HepG2 (cell line): ENCODE results near the gene TGM1. TPM values are rescaled to one million over a fixed set of nuclear protein-coding genes. Genes with fewer than 3 reads are reported as not detected.
A peak's percentile ranks its signal among the peaks of the same experiment; 100 is the strongest.

Experiments used
- BRCA1 ChIP-seq: sonication (generic); formaldehyde crosslinking; IDR thresholded peaks from 2 replicates; pipeline ENCODE4 v1.4.0; 2020; ENCODE audit warnings: missing genetic modification reagents
- CENPT ChIP-seq: sonication (generic); formaldehyde crosslinking; IDR thresholded peaks from 2 replicates; pipeline ENCODE4 v1.8.0; 2022; ENCODE audit warnings: low read depth, mild to moderate bottlenecking, moderate library complexity, missing genetic modification reagents
- FOXM1 ChIP-seq: sonication (generic); formaldehyde crosslinking; IDR thresholded peaks from 2 replicates; pipeline ENCODE4 v1.5.0; 2020; ENCODE audit warnings: missing genetic modification reagents
- HOXA5 ChIP-seq: sonication (generic); formaldehyde crosslinking; IDR thresholded peaks from 2 replicates; pipeline ENCODE4 v1.4.0; 2020; ENCODE audit warnings: missing genetic modification reagents
- JARID2 ChIP-seq: sonication (generic); formaldehyde crosslinking; IDR thresholded peaks from 2 replicates; pipeline ENCODE4 v1.8.1; 2023; ENCODE audit warnings: missing genetic modification reagents, inconsistent platforms; ENCODE audit not compliant: insufficient replicate concordance
- KAT8 ChIP-seq: IDR thresholded peaks from 2 replicates; pipeline ENCODE4 v1.6.1; 2016; ENCODE audit warnings: missing genetic modification reagents, missing compliant biosample characterization
- KDM1A ChIP-seq: IDR thresholded peaks from 2 replicates; pipeline ENCODE4 v1.6.1; 2016; ENCODE audit warnings: missing compliant biosample characterization
- NCOA2 ChIP-seq: sonication (generic); formaldehyde crosslinking; IDR thresholded peaks from 2 replicates; pipeline ENCODE4 v1.8.0; 2022; ENCODE audit warnings: inconsistent platforms
- NR2F1 ChIP-seq, 2 experiments: fragments of 450-650 bp in 1 of 2; formaldehyde crosslinking in 1 of 2; IDR thresholded peaks; 2 replicates each; pipeline versions ENCODE4 v1.5.0 to v1.6.1; 2016 to 2020; ENCODE audit warnings: mild to moderate bottlenecking in 1 of 2, missing compliant biosample characterization in 1 of 2, missing genetic modification reagents in 1 of 2, moderate library complexity in 1 of 2
- PHB2 ChIP-seq: fragments of 450-650 bp; IDR thresholded peaks from 2 replicates; pipeline ENCODE4 v1.6.1; 2018; ENCODE audit not compliant: partially characterized antibody
- REPIN1 ChIP-seq: sonication (generic); formaldehyde crosslinking; IDR thresholded peaks from 2 replicates; pipeline ENCODE4 v1.8.0; 2022; ENCODE audit warnings: missing genetic modification reagents, low read depth, mild to moderate bottlenecking, borderline replicate concordance
- RXRA ChIP-seq: sonication (generic); formaldehyde crosslinking; IDR thresholded peaks from 2 replicates; pipeline ENCODE4 v1.5.1; 2020; ENCODE audit warnings: missing genetic modification reagents
- SMC3 ChIP-seq: IDR thresholded peaks from 2 replicates; pipeline ENCODE4 v1.6.1; 2011; ENCODE audit warnings: low read length, improper control_type of control experiment
- SP140L ChIP-seq: sonication (generic); formaldehyde crosslinking; IDR thresholded peaks from 2 replicates; pipeline ENCODE4 v1.4.0; 2020; ENCODE audit warnings: missing genetic modification reagents, borderline replicate concordance
- SP2 ChIP-seq: sonication (generic); formaldehyde crosslinking; IDR thresholded peaks from 2 replicates; pipeline ENCODE4 v1.5.1; 2020; ENCODE audit warnings: mild to moderate bottlenecking, missing genetic modification reagents
- ZIK1 ChIP-seq: sonication (generic); formaldehyde crosslinking; IDR thresholded peaks from 2 replicates; pipeline ENCODE4 v1.5.0; 2020; ENCODE audit warnings: mild to moderate bottlenecking, low read depth, missing genetic modification reagents, borderline replicate concordance
- ZMYM4 ChIP-seq: sonication (generic); formaldehyde crosslinking; IDR thresholded peaks from 2 replicates; pipeline ENCODE4 v1.8.1; 2023; ENCODE audit warnings: mild to moderate bottlenecking, missing genetic modification reagents
- ZNF225 ChIP-seq: sonication (generic); formaldehyde crosslinking; IDR thresholded peaks from 2 replicates; pipeline ENCODE4 v1.4.0; 2020; ENCODE audit warnings: mild to moderate bottlenecking, missing genetic modification reagents
- ZNF264 ChIP-seq: sonication (generic); formaldehyde crosslinking; IDR thresholded peaks from 2 replicates; pipeline ENCODE4 v1.4.0; 2020; ENCODE audit warnings: missing genetic modification reagents
- ZNF496 ChIP-seq: sonication (generic); formaldehyde crosslinking; IDR thresholded peaks from 2 replicates; pipeline ENCODE4 v1.8.1; 2023; ENCODE audit warnings: mild to moderate bottlenecking, moderate library complexity, missing genetic modification reagents; ENCODE audit not compliant: insufficient replicate concordance
- ZNF570 ChIP-seq: sonication (generic); formaldehyde crosslinking; IDR thresholded peaks from 2 replicates; pipeline ENCODE4 v1.4.0; 2020; ENCODE audit warnings: mild to moderate bottlenecking, missing genetic modification reagents, borderline replicate concordance
- polyA plus RNA-seq, 8 experiments: library from polyadenylated mRNA; depleted of rRNA in 3 of 8; stranded (reverse) in 7 of 8; unstranded in 1 of 8; fragments of >200 nt; fragmentation: Illumina TruSeq in 4 of 8; extraction: Trizol in 4 of 8; gene quantifications; 2 replicates each; pipeline versions ENCODE4 v1.2.1 to v1.2.3, GENCODE V29; 2011 to 2016; ENCODE audit warnings: low read depth in 4 of 8, missing spikeins in 1 of 8, mixed read lengths in 1 of 8; ENCODE audit not compliant: insufficient read depth in 1 of 8
- total RNA-seq, 5 experiments: library from RNA; depleted of rRNA; stranded (reverse); fragments of >200 nt; fragmentation: Illumina TruSeq; extraction: Trizol; gene quantifications; 2 replicates each; pipeline ENCODE4 v1.2.3, GENCODE V29; 2016; ENCODE audit warnings: low read depth in 1 of 5
- TF ChIP-seq, protein P1 (sequence below): sonication (generic); formaldehyde crosslinking; IDR thresholded peaks from 2 replicates; pipeline ENCODE4 v1.9.0; 2021; ENCODE audit warnings: missing genetic modification reagents, mild to moderate bottlenecking, borderline replicate concordance
- TF ChIP-seq, protein P2 (sequence below): sonication (generic); formaldehyde crosslinking; conservative IDR thresholded peaks from 2 replicates; pipeline ENCODE4 v1.5.0; 2020; ENCODE audit warnings: missing genetic modification reagents
- TF ChIP-seq, protein P3 (sequence below): sonication (generic); formaldehyde crosslinking; IDR thresholded peaks from 2 replicates; pipeline ENCODE4 v1.8.1; 2022; ENCODE audit warnings: mild to moderate bottlenecking, missing genetic modification reagents
- TF ChIP-seq, protein P4 (sequence below): sonication (generic); formaldehyde crosslinking; IDR thresholded peaks from 2 replicates; pipeline ENCODE4 v1.9.0; 2021; ENCODE audit warnings: missing genetic modification reagents, borderline replicate concordance

The TGM1 gene
- total and polyA plus RNA-seq, 2 of the 13 experiments (the other 11 are each of a cell fraction or from before 2014, with no cell fraction given): 3.2 to 10.6 TPM

DNA sequence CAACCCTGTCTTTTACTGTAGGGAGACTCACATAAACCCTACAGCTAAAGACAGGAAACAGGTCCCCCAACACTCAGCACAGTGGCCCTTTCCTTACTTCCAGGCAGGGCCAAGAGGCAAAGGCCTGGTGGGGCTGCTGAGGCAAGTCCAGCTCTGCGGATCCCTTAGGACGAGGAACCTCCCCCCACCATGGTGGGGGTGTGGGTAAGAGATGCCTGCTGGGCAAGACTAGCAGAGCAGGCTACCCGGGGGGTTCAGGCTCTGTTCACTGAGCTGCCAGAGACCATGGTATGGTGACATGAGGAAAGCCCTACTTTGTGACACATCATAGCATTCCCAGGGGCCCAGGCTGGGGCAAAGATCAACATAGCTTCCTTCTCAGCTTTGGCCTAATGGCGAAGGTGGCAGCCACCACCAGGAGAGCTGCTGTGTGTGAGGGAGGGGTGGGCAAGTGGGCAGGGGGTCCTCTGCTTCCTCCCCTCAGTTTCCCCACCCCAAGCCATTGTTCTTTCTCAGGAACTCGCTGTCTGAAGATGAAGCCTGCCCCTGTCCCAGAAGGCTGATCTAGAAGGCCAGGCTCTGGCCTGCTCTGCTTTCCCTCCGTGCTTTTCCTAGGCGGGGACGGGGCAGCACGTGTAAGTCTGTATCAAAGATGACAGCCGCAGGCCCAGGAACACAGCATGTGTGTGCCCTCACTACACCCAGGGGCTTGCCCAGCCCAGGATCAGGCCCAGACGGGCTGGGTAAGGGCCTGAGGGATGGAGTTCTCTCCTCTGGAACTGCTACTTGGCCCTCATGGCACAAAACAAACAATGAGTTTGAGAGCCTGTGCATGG lies 10.5 kb downstream of the TGM1 start (continued):
- TF ChIP-seq, protein P1, sequence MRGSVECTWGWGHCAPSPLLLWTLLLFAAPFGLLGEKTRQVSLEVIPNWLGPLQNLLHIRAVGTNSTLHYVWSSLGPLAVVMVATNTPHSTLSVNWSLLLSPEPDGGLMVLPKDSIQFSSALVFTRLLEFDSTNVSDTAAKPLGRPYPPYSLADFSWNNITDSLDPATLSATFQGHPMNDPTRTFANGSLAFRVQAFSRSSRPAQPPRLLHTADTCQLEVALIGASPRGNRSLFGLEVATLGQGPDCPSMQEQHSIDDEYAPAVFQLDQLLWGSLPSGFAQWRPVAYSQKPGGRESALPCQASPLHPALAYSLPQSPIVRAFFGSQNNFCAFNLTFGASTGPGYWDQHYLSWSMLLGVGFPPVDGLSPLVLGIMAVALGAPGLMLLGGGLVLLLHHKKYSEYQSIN (CRISPR knock-in tag): no peak
- no peak for TF ChIP-seq SP2 (CRISPR knock-in tag)
- TF ChIP-seq ZNF496 (CRISPR knock-in tag): no peak
- no peak for TF ChIP-seq FOXM1
- TF ChIP-seq KAT8: 0 out of 2 replicates have a peak, but pooled peaks have one; percentile 55
- TF ChIP-seq NCOA2: peak; percentile 51; the same call in 1 of the 2 replicates
- no peak for TF ChIP-seq SMC3
- TF ChIP-seq ZIK1 (CRISPR knock-in tag): peak; percentile 77; the same call in 1 of the 2 replicates
- no peak for TF ChIP-seq SP140L (CRISPR knock-in tag)
- no peak for TF ChIP-seq ZNF264 (CRISPR knock-in tag)
- TF ChIP-seq NR2F1 (CRISPR knock-in tag; IDR thresholded peaks at IDR 0.05): peak in 1 of 2 experiments; percentile 27; a peak in 1 of 4 replicates
- no peak for TF ChIP-seq JARID2 (CRISPR knock-in tag)
- no peak for TF ChIP-seq REPIN1 (CRISPR knock-in tag)
- TF ChIP-seq ZNF225 (CRISPR knock-in tag): peak; percentile 94
- TF ChIP-seq, protein P2, sequence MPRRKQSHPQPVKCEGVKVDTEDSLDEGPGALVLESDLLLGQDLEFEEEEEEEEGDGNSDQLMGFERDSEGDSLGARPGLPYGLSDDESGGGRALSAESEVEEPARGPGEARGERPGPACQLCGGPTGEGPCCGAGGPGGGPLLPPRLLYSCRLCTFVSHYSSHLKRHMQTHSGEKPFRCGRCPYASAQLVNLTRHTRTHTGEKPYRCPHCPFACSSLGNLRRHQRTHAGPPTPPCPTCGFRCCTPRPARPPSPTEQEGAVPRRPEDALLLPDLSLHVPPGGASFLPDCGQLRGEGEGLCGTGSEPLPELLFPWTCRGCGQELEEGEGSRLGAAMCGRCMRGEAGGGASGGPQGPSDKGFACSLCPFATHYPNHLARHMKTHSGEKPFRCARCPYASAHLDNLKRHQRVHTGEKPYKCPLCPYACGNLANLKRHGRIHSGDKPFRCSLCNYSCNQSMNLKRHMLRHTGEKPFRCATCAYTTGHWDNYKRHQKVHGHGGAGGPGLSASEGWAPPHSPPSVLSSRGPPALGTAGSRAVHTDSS (CRISPR knock-in tag): no peak
- peak; percentile 77 for TF ChIP-seq HOXA5
- no peak for TF ChIP-seq CENPT (CRISPR knock-in tag)
- TF ChIP-seq, protein P3, sequence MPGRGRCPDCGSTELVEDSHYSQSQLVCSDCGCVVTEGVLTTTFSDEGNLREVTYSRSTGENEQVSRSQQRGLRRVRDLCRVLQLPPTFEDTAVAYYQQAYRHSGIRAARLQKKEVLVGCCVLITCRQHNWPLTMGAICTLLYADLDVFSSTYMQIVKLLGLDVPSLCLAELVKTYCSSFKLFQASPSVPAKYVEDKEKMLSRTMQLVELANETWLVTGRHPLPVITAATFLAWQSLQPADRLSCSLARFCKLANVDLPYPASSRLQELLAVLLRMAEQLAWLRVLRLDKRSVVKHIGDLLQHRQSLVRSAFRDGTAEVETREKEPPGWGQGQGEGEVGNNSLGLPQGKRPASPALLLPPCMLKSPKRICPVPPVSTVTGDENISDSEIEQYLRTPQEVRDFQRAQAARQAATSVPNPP: no peak
- TF ChIP-seq BRCA1 (CRISPR knock-in tag): no peak
- no peak for TF ChIP-seq ZNF570 (CRISPR knock-in tag)
- TF ChIP-seq RXRA (CRISPR knock-in tag): peak; percentile 64; the same call in 1 of the 2 replicates
- TF ChIP-seq KDM1A: no peak
- TF ChIP-seq PHB2: no peak
- TF ChIP-seq ZMYM4 (CRISPR knock-in tag): no peak; the same call in 1 of the 2 replicates
- TF ChIP-seq, protein P4, sequence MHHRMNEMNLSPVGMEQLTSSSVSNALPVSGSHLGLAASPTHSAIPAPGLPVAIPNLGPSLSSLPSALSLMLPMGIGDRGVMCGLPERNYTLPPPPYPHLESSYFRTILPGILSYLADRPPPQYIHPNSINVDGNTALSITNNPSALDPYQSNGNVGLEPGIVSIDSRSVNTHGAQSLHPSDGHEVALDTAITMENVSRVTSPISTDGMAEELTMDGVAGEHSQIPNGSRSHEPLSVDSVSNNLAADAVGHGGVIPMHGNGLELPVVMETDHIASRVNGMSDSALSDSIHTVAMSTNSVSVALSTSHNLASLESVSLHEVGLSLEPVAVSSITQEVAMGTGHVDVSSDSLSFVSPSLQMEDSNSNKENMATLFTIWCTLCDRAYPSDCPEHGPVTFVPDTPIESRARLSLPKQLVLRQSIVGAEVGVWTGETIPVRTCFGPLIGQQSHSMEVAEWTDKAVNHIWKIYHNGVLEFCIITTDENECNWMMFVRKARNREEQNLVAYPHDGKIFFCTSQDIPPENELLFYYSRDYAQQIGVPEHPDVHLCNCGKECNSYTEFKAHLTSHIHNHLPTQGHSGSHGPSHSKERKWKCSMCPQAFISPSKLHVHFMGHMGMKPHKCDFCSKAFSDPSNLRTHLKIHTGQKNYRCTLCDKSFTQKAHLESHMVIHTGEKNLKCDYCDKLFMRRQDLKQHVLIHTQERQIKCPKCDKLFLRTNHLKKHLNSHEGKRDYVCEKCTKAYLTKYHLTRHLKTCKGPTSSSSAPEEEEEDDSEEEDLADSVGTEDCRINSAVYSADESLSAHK (CRISPR knock-in tag): no peak
